ENCODE results near the gene KCNK7.

The KCNK7 gene

GRCh38 chr11:65634905-65635731 is 39.5 kb upstream of the KCNK7 start:
- H3K4me1 ChIP-seq (ENCODE audit: insufficient read depth, low read length) = peaks cover 19% of the 10 kb centered on the region
- H3K36me3 ChIP-seq (ENCODE audit: insufficient read depth, low read length) = peaks cover 42% of the 10 kb centered on the region
- H2AFZ ChIP-seq (ENCODE audit: low read depth, low read length) = no peak overlapping the region
- H3K4me3 ChIP-seq (ENCODE audit: low read length) = no peak overlapping the region
- no peaks in the 10 kb centered on the region for H3K9me3 ChIP-seq (ENCODE audit: low read length)
- no peaks in the 10 kb centered on the region for H3K27me3 ChIP-seq (ENCODE audit: insufficient read depth, low read length)

- H3K4me1 ChIP-seq (ENCODE audit: insufficient read depth, low read length) = peaks cover 19% of the 10 kb centered on the region
- H3K27me3 ChIP-seq (ENCODE audit: insufficient read depth, low read length) = no peaks in the 10 kb centered on the region
- no peak overlapping the region for H2AFZ ChIP-seq (ENCODE audit: low read depth, low read length)
- no peak overlapping the region for H3K4me3 ChIP-seq (ENCODE audit: low read length)
- no peaks in the 10 kb centered on the region for H3K9me3 ChIP-seq (ENCODE audit: low read length)
- H3K36me3 ChIP-seq (ENCODE audit: insufficient read depth, low read length) = peaks cover 49% of the 10 kb centered on the region
These were observed 38.8 kb upstream of the KCNK7 start for GRCh38 chr11:65634440-65634839.

- Histone ChIP-seq H3K36me3 (ENCODE audit: insufficient read depth, low read length) (peaks cover 53% of the 10 kb centered on the region), H3K4me1 (ENCODE audit: insufficient read depth, low read length) (peaks cover 19% of the 10 kb centered on the region), H3K9me3 (ENCODE audit: low read length) (no peaks in the 10 kb centered on the region), H2AFZ (ENCODE audit: low read depth, low read length) (no peak overlapping the region), H3K4me3 (ENCODE audit: low read length) (no peak overlapping the region), H3K27me3 (ENCODE audit: insufficient read depth, low read length) (no peaks in the 10 kb centered on the region)
These were observed 38.5 kb upstream of the KCNK7 start for GRCh38 chr11:65634109-65634436.

DNA sequence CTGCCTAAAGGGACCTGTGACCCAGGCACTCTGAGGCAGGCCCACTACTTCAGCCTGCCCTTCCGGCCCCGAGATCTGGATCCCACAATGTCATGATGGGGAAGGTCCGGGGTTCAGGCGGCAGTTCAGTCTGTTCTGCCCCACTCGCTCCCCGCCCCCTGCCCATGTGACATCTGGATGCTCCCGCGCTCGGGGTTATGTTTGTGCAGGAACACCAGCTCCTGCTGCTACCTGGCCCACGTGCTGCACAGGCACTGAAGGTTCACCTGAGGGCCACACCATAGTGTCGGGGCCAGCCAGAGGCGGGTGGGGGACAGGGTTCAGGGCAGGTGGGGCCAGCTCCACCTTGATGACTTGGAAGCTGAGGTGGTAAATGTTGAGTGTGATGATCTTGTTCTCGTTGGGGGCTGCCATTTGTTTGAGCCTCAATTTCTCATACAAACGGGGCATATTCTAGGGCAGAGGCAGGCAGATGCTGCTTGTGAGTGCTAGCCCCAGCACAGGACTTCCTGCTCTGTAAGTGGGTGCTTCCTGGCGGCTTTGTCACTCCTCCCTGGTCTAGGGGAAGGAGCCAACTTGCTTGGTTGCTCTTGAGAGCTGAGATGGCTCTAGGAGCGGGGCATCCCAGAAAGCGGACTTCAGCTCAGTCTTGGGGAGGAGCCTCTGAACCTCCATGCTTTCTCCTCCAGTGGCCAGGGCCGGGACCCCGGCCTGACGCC is 37.9 kb upstream of the KCNK7 start:
- no peaks in the 10 kb centered on the region for H3K27me3 ChIP-seq (ENCODE audit: insufficient read depth, low read length)
- H3K36me3 ChIP-seq (ENCODE audit: insufficient read depth, low read length) = peaks cover 58% of the 10 kb centered on the region
- H3K4me1 ChIP-seq (ENCODE audit: insufficient read depth, low read length) = peaks cover 16% of the 10 kb centered on the region
- no peak overlapping the region for H3K4me3 ChIP-seq (ENCODE audit: low read length)
- no peaks in the 10 kb centered on the region for H3K9me3 ChIP-seq (ENCODE audit: low read length)
- no peak overlapping the region for H2AFZ ChIP-seq (ENCODE audit: low read depth, low read length)

DNA sequence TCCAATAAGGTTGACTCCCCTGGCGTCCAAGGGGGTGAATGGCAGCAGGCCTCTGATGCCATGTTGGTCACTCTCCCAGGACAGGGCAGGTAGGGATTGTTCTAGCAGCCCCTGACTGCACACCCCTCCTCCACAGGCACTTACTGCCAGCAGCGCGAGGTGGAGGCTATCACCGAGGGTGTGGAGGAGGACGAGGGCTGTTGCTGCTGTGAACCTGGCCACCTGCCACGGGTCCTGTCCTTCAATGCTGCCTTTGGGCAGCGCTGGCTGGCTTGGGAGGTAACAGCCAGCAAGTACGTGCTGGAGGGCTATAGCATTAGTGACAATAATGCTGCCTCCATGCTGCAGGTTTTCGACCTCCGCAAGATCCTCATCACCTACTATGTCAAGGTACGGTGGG is 34.6 kb upstream of the KCNK7 start:
- no peaks in the 10 kb centered on the region for H3K9me3 ChIP-seq (ENCODE audit: low read length)
- H3K4me3 ChIP-seq (ENCODE audit: low read length) = no peak overlapping the region
- peaks cover 77% of the 10 kb centered on the region for H3K36me3 ChIP-seq (ENCODE audit: insufficient read depth, low read length)
- H3K27me3 ChIP-seq (ENCODE audit: insufficient read depth, low read length) = no peaks in the 10 kb centered on the region
- H2AFZ ChIP-seq (ENCODE audit: low read depth, low read length) = no peak overlapping the region
- H3K4me1 ChIP-seq (ENCODE audit: insufficient read depth, low read length) = no peaks in the 10 kb centered on the region

GRCh38 chr11:65629579-65629978 is 34.0 kb upstream of the KCNK7 start:
- H3K36me3 ChIP-seq (ENCODE audit: insufficient read depth, low read length) = peaks cover 76% of the 10 kb centered on the region
- H3K4me1 ChIP-seq (ENCODE audit: insufficient read depth, low read length) = no peaks in the 10 kb centered on the region
- no peak overlapping the region for H2AFZ ChIP-seq (ENCODE audit: low read depth, low read length)
- H3K4me3 ChIP-seq (ENCODE audit: low read length) = no peak overlapping the region
- no peaks in the 10 kb centered on the region for H3K9me3 ChIP-seq (ENCODE audit: low read length)
- H3K27me3 ChIP-seq (ENCODE audit: insufficient read depth, low read length) = no peaks in the 10 kb centered on the region

DNA sequence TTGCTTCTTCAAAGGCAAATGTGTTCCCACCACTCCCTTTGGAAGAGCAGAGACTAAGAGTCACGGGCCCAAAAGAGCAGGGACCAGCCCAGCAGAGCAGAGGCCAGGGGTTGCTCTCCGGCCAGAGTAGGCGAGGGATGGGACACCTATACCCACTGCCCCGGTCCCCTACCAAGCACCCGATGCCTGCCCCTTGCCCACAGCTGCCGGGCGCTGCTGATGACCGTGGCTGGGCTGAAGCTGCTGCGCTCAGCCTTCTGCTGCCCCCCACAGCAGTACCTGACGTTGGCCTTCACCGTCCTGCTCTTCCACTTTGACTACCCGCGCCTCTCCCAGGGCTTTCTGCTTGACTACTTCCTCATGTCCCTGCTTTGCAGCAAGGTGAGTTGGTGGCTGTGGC is 31.6 kb upstream of the KCNK7 start:
- no peaks in the 10 kb centered on the region for H3K9me3 ChIP-seq (ENCODE audit: low read length)
- H3K36me3 ChIP-seq (ENCODE audit: insufficient read depth, low read length) = peaks cover 77% of the 10 kb centered on the region
- no peak overlapping the region for H2AFZ ChIP-seq (ENCODE audit: low read depth, low read length)
- no peaks in the 10 kb centered on the region for H3K4me1 ChIP-seq (ENCODE audit: insufficient read depth, low read length)
- no peaks in the 10 kb centered on the region for H3K27me3 ChIP-seq (ENCODE audit: insufficient read depth, low read length)
- H3K4me3 ChIP-seq (ENCODE audit: low read length) = no peak overlapping the region

DNA sequence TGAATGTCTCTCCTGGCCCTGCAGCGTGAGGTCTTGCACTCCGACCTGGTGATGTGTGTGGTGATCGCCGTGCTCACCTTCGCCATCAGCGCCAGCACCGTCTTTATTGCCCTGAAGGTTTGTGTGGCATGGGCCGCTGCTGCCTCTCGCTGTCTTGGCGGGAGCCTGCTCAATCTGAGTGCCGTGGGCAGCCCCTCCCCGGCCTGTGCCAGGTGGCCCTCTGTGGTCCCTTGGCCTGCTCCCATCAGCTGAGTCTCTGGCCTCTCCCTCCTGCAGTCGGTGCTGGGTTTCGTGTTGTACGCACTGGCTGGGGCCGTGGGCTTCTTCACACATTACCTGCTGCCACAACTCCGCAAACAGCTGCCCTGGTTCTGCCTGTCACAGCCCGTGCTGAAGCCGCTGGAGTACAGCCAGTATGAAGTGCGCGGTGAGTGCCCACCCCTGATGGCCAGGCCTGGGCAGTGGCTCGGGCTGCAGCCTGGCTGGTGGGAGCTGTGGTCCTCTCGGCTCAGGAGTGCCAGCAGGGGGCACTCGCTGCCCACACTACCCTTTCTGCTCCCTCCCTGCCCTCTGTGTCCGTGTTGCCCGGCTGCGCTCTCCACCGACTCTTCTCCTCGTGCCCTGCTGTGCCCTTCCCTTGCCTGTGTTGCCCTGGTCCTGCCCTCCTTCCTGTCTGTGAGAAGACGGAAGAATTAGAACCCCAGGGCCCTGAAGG is 30.2 kb upstream of the KCNK7 start:
- Histone ChIP-seq H3K4me3 (ENCODE audit: low read length) (no peak overlapping the region), H3K4me1 (ENCODE audit: insufficient read depth, low read length) (no peaks in the 10 kb centered on the region), H3K27me3 (ENCODE audit: insufficient read depth, low read length) (no peaks in the 10 kb centered on the region), H3K36me3 (ENCODE audit: insufficient read depth, low read length) (peaks cover 82% of the 10 kb centered on the region), H2AFZ (ENCODE audit: low read depth, low read length) (no peak overlapping the region), H3K9me3 (ENCODE audit: low read length) (no peaks in the 10 kb centered on the region)

- no peaks in the 10 kb centered on the region for H3K4me1 ChIP-seq (ENCODE audit: insufficient read depth, low read length)
- no peaks in the 10 kb centered on the region for H3K27me3 ChIP-seq (ENCODE audit: insufficient read depth, low read length)
- no peaks in the 10 kb centered on the region for H3K9me3 ChIP-seq (ENCODE audit: low read length)
- peaks cover 79% of the 10 kb centered on the region for H3K36me3 ChIP-seq (ENCODE audit: insufficient read depth, low read length)
- no peak overlapping the region for H2AFZ ChIP-seq (ENCODE audit: low read depth, low read length)
- H3K4me3 ChIP-seq (ENCODE audit: low read length) = no peak overlapping the region
These were observed 29.5 kb upstream of the KCNK7 start for GRCh38 chr11:65624931-65625627.

GRCh38 chr11:65623852-65624616 is 28.4 kb upstream of the KCNK7 start:
- Histone ChIP-seq H3K36me3 (ENCODE audit: insufficient read depth, low read length) (peaks cover 79% of the 10 kb centered on the region), H2AFZ (ENCODE audit: low read depth, low read length) (no peak overlapping the region), H3K4me3 (ENCODE audit: low read length) (no peak overlapping the region), H3K4me1 (ENCODE audit: insufficient read depth, low read length) (no peaks in the 10 kb centered on the region), H3K9me3 (ENCODE audit: low read length) (no peaks in the 10 kb centered on the region), H3K27me3 (ENCODE audit: insufficient read depth, low read length) (no peaks in the 10 kb centered on the region)

- Histone ChIP-seq H3K36me3 (ENCODE audit: insufficient read depth, low read length) (peaks cover 80% of the 10 kb centered on the region), H3K4me3 (ENCODE audit: low read length) (no peak overlapping the region), H3K4me1 (ENCODE audit: insufficient read depth, low read length) (no peaks in the 10 kb centered on the region), H2AFZ (ENCODE audit: low read depth, low read length) (no peak overlapping the region), H3K9me3 (ENCODE audit: low read length) (no peaks in the 10 kb centered on the region), H3K27me3 (ENCODE audit: insufficient read depth, low read length) (no peaks in the 10 kb centered on the region)
These were observed 27.6 kb upstream of the KCNK7 start for GRCh38 chr11:65623177-65623576.

GRCh38 chr11:65622011-65622410 is 26.4 kb upstream of the KCNK7 start:
- no peaks in the 10 kb centered on the region for H3K9me3 ChIP-seq (ENCODE audit: low read length)

More at GRCh38 chr11:65622011-65622410, 26.4 kb upstream of the KCNK7 start:
- Histone ChIP-seq H3K27me3 (ENCODE audit: insufficient read depth, low read length) (no peaks in the 10 kb centered on the region), H2AFZ (ENCODE audit: low read depth, low read length) (no peak overlapping the region), H3K36me3 (ENCODE audit: insufficient read depth, low read length) (peaks cover 80% of the 10 kb centered on the region), H3K4me1 (ENCODE audit: insufficient read depth, low read length) (peaks cover 4% of the 10 kb centered on the region), H3K4me3 (ENCODE audit: low read length) (no peak overlapping the region)

Data from neuron (in vitro differentiated cells).